ENCODE measurements around the gene LRIF1.
"Not testable (repeated sequence)": the region's sequence is repeated elsewhere in the genome, so short reads cannot be mapped to it uniquely, and the experiment has no call there.

The LRIF1 gene

GRCh38 chr1:110951161-110951560 is 12.6 kb downstream of the LRIF1 start:
- DNase-seq (ENCODE audit: low read depth in 2 of 2), result no peak

DNA sequence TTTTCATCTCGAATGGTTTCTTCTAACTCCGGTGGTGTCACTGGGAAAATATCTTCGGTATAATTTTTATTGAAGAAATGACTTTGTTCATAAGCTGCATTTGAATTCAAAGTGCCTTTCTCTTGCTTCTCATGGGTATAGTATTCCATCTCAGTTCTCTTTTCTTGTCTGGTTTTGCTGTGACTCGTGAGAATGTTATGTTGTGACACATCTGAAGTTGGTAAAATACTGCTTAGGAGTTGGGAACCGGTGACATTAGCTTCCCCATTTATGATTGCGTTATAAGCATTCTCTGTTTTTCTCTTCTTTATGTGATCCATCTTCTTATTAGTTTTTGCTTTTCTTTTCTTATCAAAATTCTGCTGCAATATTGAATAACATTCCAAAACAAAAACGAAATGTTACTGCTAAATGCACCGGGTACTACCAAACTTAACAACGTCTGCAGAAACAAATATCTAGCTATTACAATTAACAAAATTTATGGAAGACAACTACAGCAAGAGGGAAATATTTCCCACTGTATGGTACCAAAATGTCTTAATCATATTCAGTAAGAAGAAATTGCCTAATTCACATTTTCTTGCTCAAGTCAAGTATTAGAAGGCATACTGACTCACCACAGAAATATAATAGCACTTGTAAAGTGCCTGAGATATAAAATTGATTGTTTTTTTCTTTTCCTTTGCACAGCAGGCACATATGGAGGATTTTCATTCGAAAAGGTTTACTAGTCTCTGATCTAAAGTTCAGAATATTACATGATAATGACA is 15.5 kb downstream of the LRIF1 start:
- DNase-seq (ENCODE audit: low read depth in 2 of 2), result no peak

DNA sequence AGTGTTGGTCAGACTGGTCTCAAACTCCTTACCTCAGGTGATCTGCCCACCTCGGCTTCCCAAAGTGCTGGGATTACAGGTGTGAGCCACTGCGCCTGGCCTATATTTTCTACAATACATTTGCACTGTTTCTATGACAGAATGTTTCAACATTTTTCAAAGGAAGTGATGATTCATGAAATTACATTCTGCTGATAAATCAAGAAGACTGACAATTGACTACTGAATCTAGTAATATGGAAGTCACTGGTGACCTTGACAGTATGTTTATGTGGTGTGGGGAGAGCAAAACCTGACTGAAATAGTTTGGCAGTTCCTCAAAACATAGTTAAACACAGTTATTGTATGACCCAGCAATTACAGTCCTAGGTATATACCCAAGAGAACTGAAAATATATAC is 18.1 kb downstream of the LRIF1 start:
- no peak for DNase-seq (ENCODE audit: low read depth in 2 of 2)

DNA sequence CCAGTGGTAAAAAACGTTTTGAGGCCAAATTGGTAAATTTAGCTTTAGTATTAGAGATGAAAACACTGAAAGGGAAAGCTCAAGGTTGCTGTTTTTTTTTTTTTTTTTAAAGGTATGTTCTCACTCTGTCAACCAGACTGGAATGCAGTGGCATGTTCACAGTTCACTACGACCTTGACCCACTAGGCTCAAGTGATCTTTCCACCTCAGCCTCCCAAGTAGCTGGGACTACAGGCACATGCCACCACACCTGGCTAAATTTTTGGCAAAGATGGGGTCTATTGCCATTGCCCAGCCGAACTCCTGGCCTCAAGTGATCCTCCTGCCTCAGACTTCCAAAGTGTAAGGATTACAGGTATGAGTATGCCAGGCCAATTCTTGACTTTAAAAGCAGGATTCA is 18.9 kb downstream of the LRIF1 start:
- DNase-seq (ENCODE audit: low read depth in 2 of 2), result no peak

DNA sequence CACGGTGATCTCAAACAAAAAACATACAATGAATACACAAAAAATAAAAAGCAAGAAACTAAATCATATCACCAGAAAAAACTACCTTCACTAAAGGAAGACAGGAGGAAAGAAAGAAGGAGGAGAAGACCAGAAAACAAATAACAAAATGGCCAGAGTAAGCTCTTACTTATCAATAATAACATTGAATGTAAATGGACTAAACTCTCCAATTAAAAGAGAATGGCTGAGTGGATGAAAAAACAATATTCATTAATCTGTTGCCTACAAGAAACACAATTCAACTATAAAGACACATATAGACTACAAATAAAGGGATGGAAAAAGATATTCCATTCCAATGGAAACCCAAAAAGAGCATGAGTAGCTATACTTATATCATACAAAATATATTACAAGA is 27.2 kb downstream of the LRIF1 start:
- DNase-seq (ENCODE audit: low read depth in 2 of 2), result no peak

- DNase-seq (ENCODE audit: low read depth in 2 of 2), result not testable (repeated sequence)
Observed at GRCh38 chr1:110931097-110931496, 32.6 kb downstream of the LRIF1 start.

GRCh38 chr1:110928904-110929303 is 34.8 kb downstream of the LRIF1 start:
- DNase-seq (ENCODE audit: low read depth in 2 of 2), result no peak

- DNase-seq (ENCODE audit: low read depth in 2 of 2), result no peak
Observed at GRCh38 chr1:110928191-110928590, 35.5 kb downstream of the LRIF1 start.

GRCh38 chr1:110927484-110928075 is 36.1 kb downstream of the LRIF1 start:
- DNase-seq (ENCODE audit: low read depth in 2 of 2), result no peak

- no peak for DNase-seq (ENCODE audit: low read depth in 2 of 2)
Observed at GRCh38 chr1:110921953-110922352, 41.8 kb downstream of the LRIF1 start.

- no peak for DNase-seq (ENCODE audit: low read depth in 2 of 2)
Observed at GRCh38 chr1:110918016-110918415, 45.7 kb downstream of the LRIF1 start.

GRCh38 chr1:110916669-110917306 is 46.9 kb downstream of the LRIF1 start:
- no peak for DNase-seq (ENCODE audit: low read depth in 2 of 2)

DNA sequence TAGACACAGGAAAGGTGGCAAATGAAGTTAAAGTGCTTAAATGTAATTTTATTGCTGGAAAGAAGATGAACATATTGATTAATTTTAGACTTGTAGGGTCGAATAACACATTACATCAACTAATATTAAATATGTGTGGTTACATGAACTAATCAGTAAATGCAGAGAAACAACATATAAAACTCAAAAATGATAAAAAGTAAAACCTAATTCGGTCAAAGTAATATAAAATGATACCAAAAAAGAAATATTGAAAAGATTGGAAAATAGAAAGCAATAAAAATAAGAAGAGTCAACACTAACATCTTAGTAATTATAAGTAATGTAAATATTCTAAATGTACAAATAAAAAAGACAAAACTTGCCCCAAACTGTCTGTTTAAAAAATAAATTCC is 47.5 kb downstream of the LRIF1 start:
- no peak for DNase-seq (ENCODE audit: low read depth in 2 of 2)

DNA sequence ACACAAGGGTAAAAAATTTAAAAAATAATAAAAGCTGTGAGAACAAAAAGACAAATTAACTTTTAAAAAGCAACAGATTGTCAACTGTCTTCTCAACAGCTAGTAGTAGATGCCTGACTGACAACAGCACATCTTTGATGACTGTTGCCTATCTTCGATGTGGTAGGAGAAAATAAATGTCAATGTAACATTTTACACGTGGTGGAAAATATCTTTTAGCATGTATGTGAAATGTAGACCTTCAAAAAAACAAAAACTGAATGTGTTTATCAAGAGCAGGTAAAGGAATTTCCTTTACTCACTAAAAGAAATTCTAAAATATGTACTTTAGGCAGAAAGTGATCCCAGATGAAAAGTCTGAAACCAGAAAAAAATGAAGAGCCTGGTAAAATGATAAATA is 47.9 kb downstream of the LRIF1 start:
- DNase-seq (ENCODE audit: low read depth in 2 of 2), result no peak

DNA sequence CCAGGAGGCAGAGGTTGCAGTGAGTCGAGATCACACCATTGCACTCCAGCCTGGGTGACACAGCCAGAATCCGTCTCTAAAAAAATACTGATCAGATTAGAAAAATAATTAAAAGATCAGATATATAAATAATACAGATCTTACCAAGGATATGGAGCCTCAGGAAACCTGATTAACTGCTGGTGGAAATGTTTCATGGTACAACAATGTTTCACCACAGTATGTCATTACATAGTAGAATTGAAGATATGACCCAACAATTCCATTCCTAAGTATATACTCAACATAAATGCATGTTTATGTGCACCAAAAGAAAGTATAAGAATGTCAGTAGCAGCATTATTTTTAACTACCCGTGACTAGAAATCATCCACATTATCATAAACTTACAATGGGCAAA is 49.0 kb downstream of the LRIF1 start:
- no peak for DNase-seq (ENCODE audit: low read depth in 2 of 2)

DNA sequence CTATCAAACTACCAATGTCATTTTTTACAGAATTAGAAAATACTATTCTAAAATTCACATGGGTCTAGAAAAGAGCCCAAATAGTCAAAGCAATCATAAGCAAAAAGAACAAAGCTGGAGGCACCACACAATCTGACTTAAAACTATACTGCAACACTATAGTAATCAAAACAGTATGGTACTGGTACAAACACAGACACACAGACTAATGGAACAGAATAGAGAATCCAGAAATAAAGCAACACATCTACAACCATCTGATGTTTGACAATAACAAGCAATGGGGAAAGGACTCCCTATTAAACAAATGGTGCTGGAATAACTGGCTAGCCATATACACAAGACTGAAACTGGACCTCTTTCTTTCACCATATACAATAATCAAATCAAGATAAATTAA is 50.9 kb downstream of the LRIF1 start:
- no peak for DNase-seq (ENCODE audit: low read depth in 2 of 2)

DNA sequence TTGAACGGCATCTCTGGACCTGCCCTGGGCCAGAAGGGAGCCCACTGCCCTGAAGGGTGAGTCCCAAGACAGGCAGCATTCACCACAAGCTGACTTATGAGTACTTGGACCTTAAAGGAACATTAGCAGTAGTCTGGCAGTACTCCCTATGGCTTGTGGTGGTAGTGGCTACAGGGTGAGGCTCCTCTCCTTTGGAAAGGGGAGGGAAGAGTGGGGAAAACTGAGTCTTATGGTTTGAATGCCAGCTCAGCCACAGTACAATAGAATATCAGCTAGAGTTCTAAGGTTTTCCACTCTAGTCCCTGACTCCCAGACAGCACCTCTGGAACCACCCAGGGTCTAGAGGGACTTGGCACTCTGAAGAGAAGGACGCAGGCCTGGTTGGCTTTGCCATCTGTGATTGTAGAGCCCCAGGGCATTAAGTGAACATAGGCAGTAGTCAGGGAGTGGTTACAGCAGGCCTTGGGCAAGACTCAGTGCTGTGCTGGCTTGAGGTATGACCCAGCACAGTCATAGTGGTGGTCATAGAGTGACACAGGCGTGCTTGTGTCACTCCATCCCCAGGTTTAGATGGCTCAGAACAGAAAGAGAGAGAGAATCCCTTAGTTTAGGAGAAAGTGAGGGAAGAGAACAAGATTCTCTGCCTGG is 59.7 kb downstream of the LRIF1 start:
- DNase-seq (ENCODE audit: low read depth in 2 of 2), result no peak

GRCh38 chr1:110902820-110903463 is 60.8 kb downstream of the LRIF1 start:
- DNase-seq (ENCODE audit: low read depth in 2 of 2), result no peak

GRCh38 chr1:110899458-110899843 is 64.3 kb downstream of the LRIF1 start:
- no peak for DNase-seq (ENCODE audit: low read depth in 2 of 2)

DNA sequence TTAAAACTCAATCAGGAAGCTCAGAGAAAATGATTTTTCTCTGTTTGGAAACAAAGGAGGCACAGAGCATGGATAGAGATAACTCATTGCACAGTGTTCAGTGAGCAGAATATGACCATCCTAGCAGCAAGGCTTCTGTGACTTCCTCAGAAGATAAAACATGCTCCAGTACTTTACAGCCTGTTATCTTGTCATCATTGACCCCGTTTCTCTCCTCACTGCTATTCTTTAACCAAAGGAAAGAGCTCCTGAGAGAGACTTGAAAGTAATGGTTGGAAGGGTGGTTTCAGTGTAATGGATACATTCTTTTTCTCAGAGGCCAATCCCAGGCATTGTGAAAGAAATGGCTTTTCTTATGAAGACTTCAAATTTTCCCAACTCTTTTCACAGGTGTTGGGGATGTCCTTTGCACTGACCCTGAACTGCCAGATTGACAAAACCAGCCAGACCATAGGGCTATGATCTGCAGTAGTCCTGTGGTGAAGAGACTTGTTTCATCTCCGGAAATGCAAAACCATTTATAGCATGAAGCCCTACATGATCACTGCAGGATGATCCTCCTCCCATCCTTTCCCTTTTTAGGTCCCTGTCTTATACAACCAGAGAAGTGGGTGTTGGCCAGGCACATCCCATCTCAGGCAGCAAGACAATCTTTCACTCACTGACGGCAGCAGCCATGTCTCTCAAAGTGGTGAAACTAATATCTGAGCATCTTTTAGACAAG is 64.8 kb downstream of the LRIF1 start:
- no peak for DNase-seq (ENCODE audit: low read depth in 2 of 2)

DNA sequence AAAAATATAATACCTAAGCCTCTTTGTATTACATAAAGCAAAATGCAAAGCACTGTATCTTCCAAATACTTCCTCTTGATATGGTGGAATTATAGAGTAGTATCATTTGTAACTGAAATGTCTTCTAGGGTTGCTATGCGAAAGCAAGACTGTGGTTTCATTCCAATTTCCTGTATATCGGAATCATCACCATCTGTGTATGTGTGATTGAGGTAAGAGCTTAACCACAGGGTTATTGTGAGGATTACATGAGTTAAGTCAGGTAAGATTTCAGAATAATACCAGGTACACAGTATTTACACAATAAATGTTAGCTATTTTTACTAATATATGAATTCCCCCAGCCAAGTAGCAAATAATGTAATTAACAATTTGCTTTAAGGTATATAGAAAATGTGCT is 66.0 kb downstream of the LRIF1 start:
- DNase-seq (ENCODE audit: low read depth in 2 of 2), result no peak

All from stimulated activated CD8-positive, alpha-beta memory T cell treated with anti-CD3 and anti-CD28 coated beads, Interleukin-15, amount 100 ng/mL, for 4 hours (primary cell).